Left lung (tissue), 10 donors: ENCODE results near the gene CYP19A1. TPM values are rescaled to one million over a fixed set of nuclear protein-coding genes. Genes with fewer than 3 reads are reported as not detected.

Experiments
- ATAC-seq: fragments of 200-7000 bp; cut with Tn5 transposase; one replicate; pipeline ENCODE4 v1.9.1; 2020; ENCODE audit warnings: moderate library complexity
- DNase-seq, 4 donors: peaks; one replicate each; pipeline ENCODE4 v3.0.0-alpha.2; 2013 to 2020
- H3K27ac ChIP-seq, 2 donors: fragments of 200-600 bp; sonication (generic) in 1 of 2; one replicate each; pipeline versions ENCODE4 v1.5.0 to v1.8.0; 2020 to 2021
- H3K27me3 ChIP-seq, 2 donors: fragments of 200-600 bp; sonication (generic) in 1 of 2; one replicate each; pipeline versions ENCODE4 v1.5.0 to v1.8.0; 2020 to 2021
- H3K36me3 ChIP-seq, 2 donors: fragments of 200-600 bp; sonication (generic) in 1 of 2; one replicate each; pipeline versions ENCODE4 v1.5.0 to v1.8.0; 2020 to 2021
- H3K4me1 ChIP-seq, 2 donors: fragments of 200-600 bp; one replicate each; pipeline ENCODE4 v1.8.0; 2021
- H3K4me3 ChIP-seq, 2 donors: fragments of 200-600 bp; sonication (generic) in 1 of 2; one replicate each; pipeline versions ENCODE4 v1.5.0 to v1.8.0; 2020 to 2021; ENCODE audit warnings: mild to moderate bottlenecking in 1 of 2
- H3K9me3 ChIP-seq, 2 donors: fragments of 200-600 bp; sonication (generic) in 1 of 2; one replicate each; pipeline versions ENCODE4 v1.5.0 to v1.8.0; 2020 to 2021
- CTCF ChIP-seq, 2 donors: fragments of 200-600 bp; sonication (generic) in 1 of 2; IDR thresholded peaks; one replicate each; pipeline versions ENCODE4 v1.5.0 to v1.8.0; 2021; ENCODE audit warnings: antibody characterized with exemption in 2 of 2
- intact Hi-C, 2 donors: fragments of 100-400 bp; cut with DNase I; formaldehyde crosslinking; loops; one replicate each; pipeline versions ENCODE4 v1.11.2 to v1.14.2; 2022
- polyA plus RNA-seq, 6 donors: library from polyadenylated mRNA; unstranded; fragments of 120-200 nt; gene quantifications; one replicate each; pipeline ENCODE4 v1.2.1, GENCODE V29; 2013; ENCODE audit not compliant: insufficient read length in 6 of 6
- total RNA-seq, 2 donors: library from RNA; stranded (reverse); fragmentation: NEBNext Ultra II Directional; extraction: Animal tissue kit (Norgen Biotek cat#: 25700); gene quantifications; one replicate each; pipeline ENCODE4 v1.2.1, GENCODE V29; 2021
- donor health status: DM: no; HTN: yes; CAD: no.
- donor health status: DM: no; HTN: no; CAD: no.

The CYP19A1 gene
- total and polyA plus RNA-seq, 8 donors = 0.13 to 7.1 (median 0.47) TPM; not detected in 2

- ATAC-seq (no peak), DNase-seq (no peak)
- Histone ChIP-seq H3K9me3 (no peaks in the 10 kb centered on the region), H3K27me3 (peaks cover 4 to 22% of the 10 kb centered on the region in 2 donors), H3K27ac (no peak overlapping the region), H3K4me3 (no peak overlapping the region), H3K4me1 (no peaks in the 10 kb centered on the region), H3K36me3 (no peaks in the 10 kb centered on the region)
- intact Hi-C loops = no loop called here
- TF ChIP-seq CTCF (IDR thresholded peaks at IDR 0.05) = no peak
Measured at GRCh38 chr15:51274956-51275355, 63.4 kb downstream of the CYP19A1 start.

- Histone ChIP-seq H3K27ac (no peak overlapping the region), H3K36me3 (no peaks in the 10 kb centered on the region), H3K27me3 (peaks cover 4 to 52% of the 10 kb centered on the region in 2 donors), H3K4me1 (peaks cover 0 to 17% of the 10 kb centered on the region in 2 donors), H3K9me3 (no peaks in the 10 kb centered on the region), H3K4me3 (no peak overlapping the region)
- DNase-seq (peak in 1 of 4 donors; percentile 66), ATAC-seq (peak; percentile 57)
- intact Hi-C loops = no loop called here
- TF ChIP-seq CTCF (IDR thresholded peaks at IDR 0.05) = no peak
Measured at GRCh38 chr15:51270706-51271105, 67.7 kb downstream of the CYP19A1 start.

GRCh38 chr15:51269496-51269895 lies 68.9 kb downstream of the CYP19A1 start:
- H3K4me3 ChIP-seq = no peak overlapping the region
- DNase-seq = no peak
- no peaks in the 10 kb centered on the region for H3K9me3 ChIP-seq
- H3K27me3 ChIP-seq = peaks cover 4 to 54% of the 10 kb centered on the region in 2 donors
- intact Hi-C loops = no loop called here
- no peak overlapping the region for H3K27ac ChIP-seq
- TF ChIP-seq CTCF (IDR thresholded peaks at IDR 0.05) = no peak
- H3K4me1 ChIP-seq = peaks cover 0 to 17% of the 10 kb centered on the region in 2 donors
- H3K36me3 ChIP-seq = no peaks in the 10 kb centered on the region
- no peak for ATAC-seq

- peak in 1 of 4 donors; percentile 80 for DNase-seq
- Histone ChIP-seq H3K36me3 (no peaks in the 10 kb centered on the region), H3K4me1 (peaks cover 0 to 26% of the 10 kb centered on the region in 2 donors), H3K27me3 (peaks cover 0 to 48% of the 10 kb centered on the region in 2 donors), H3K27ac (no peak overlapping the region), H3K4me3 (peak overlapping the region; percentile 40 to 42), H3K9me3 (no peaks in the 10 kb centered on the region)
- ATAC-seq = peak; percentile 75
- intact Hi-C loops = no loop called here
- no peak for TF ChIP-seq CTCF (IDR thresholded peaks at IDR 0.05)
Measured at GRCh38 chr15:51267703-51268083, 70.7 kb downstream of the CYP19A1 start.

GRCh38 chr15:51267051-51267702 lies 71.2 kb downstream of the CYP19A1 start:
- intact Hi-C loops = no loop called here
- TF ChIP-seq CTCF (IDR thresholded peaks at IDR 0.05) = no peak
- Histone ChIP-seq H3K27me3 (peaks cover 0 to 48% of the 10 kb centered on the region in 2 donors), H3K27ac (no peak overlapping the region), H3K4me3 (peak overlapping the region; percentile 40 to 42), H3K9me3 (no peaks in the 10 kb centered on the region), H3K36me3 (no peaks in the 10 kb centered on the region), H3K4me1 (peaks cover 0 to 26% of the 10 kb centered on the region in 2 donors)
- ATAC-seq = peak; percentile 70
- peak in 3 of 4 donors; percentile 18 to 82 (median 19) for DNase-seq
